Breast epithelium (tissue), 4 donors: Measurements from ENCODE around the gene CDH24. TPM values are rescaled to one million over a fixed set of nuclear protein-coding genes. Genes with fewer than 3 reads are reported as not detected.

ENCODE experiments used
- DNase-seq, 2 donors: peaks; one replicate each; pipeline ENCODE4 v3.0.0-alpha.2; 2019; ENCODE audit warnings: low spot score in 2 of 2
- H3K27ac ChIP-seq, 2 donors: fragments of 200-600 bp; sonication (generic) in 1 of 2; one replicate each; pipeline ENCODE4 v1.5.1; 2016 to 2019; ENCODE audit warnings: mild to moderate bottlenecking in 1 of 2
- H3K27me3 ChIP-seq, 2 donors: fragments of 200-600 bp; sonication (generic) in 1 of 2; one replicate each; pipeline versions ENCODE4 v1.5.1 to v1.6.0; 2017 to 2019; ENCODE audit warnings: control low read depth in 1 of 2, mild to moderate bottlenecking in 1 of 2
- H3K36me3 ChIP-seq: fragments of 200-600 bp; one replicate; pipeline ENCODE4 v1.5.1; 2019
- H3K4me1 ChIP-seq, 2 donors: fragments of 200-600 bp; sonication (generic); one replicate each; pipeline ENCODE4 v1.5.1; 2016 to 2019; ENCODE audit warnings: control low read depth in 1 of 2
- H3K4me3 ChIP-seq, 3 donors: fragments of 200-600 bp; sonication (generic); 1 replicate in 2 of 3; 2 replicates in 1 of 3; pipeline ENCODE4 v1.5.1; 2016 to 2019; ENCODE audit warnings: mild to moderate bottlenecking in 3 of 3, moderate library complexity in 2 of 3
- H3K9me3 ChIP-seq, 2 donors: fragments of 200-600 bp; sonication (generic) in 1 of 2; one replicate each; pipeline ENCODE4 v1.5.1; 2016 to 2019; ENCODE audit warnings: control low read depth in 1 of 2
- POLR2A ChIP-seq: fragments of 450-650 bp; IDR thresholded peaks from one replicate; pipeline ENCODE4 v1.6.1; 2016; ENCODE audit warnings: antibody characterized with exemption, mild to moderate bottlenecking, moderate library complexity
- POLR2AphosphoS5 ChIP-seq, 3 donors: sonication (generic); formaldehyde crosslinking; IDR thresholded peaks; one replicate each; pipeline ENCODE4 v1.6.1; 2017; ENCODE audit warnings: antibody characterized with exemption in 3 of 3
- intact Hi-C: fragments of 100-400 bp; cut with DNase I; formaldehyde crosslinking; loops from one replicate; pipeline ENCODE4 v1.15.1; 2023; ENCODE audit warnings: low total_unique reads
- total RNA-seq, 3 donors: library from RNA; depleted of rRNA; stranded (reverse); fragments of >200 nt; gene quantifications; one replicate each; pipeline ENCODE4 v1.1.0, GENCODE V29; 2016
- TF ChIP-seq, protein P1 (sequence below), 3 donors: fragments of 450-650 bp; IDR thresholded peaks; one replicate each; pipeline ENCODE4 v1.5.1; 2016 to 2017; ENCODE audit warnings: antibody characterized with exemption in 3 of 3, mild to moderate bottlenecking in 3 of 3, moderate library complexity in 3 of 3

Gene CDH24
- total RNA-seq, 3 donors from 2014 or later, result 2.2 to 5.2 (median 3.2) TPM

- H3K4me3 ChIP-seq, result no peak overlapping the region
- H3K36me3 ChIP-seq, result no peaks in the 10 kb centered on the region
- no peaks in the 10 kb centered on the region for H3K4me1 ChIP-seq
- no peak for TF ChIP-seq POLR2AphosphoS5 (IDR thresholded peaks at IDR 0.05)
- TF ChIP-seq, protein P1, sequence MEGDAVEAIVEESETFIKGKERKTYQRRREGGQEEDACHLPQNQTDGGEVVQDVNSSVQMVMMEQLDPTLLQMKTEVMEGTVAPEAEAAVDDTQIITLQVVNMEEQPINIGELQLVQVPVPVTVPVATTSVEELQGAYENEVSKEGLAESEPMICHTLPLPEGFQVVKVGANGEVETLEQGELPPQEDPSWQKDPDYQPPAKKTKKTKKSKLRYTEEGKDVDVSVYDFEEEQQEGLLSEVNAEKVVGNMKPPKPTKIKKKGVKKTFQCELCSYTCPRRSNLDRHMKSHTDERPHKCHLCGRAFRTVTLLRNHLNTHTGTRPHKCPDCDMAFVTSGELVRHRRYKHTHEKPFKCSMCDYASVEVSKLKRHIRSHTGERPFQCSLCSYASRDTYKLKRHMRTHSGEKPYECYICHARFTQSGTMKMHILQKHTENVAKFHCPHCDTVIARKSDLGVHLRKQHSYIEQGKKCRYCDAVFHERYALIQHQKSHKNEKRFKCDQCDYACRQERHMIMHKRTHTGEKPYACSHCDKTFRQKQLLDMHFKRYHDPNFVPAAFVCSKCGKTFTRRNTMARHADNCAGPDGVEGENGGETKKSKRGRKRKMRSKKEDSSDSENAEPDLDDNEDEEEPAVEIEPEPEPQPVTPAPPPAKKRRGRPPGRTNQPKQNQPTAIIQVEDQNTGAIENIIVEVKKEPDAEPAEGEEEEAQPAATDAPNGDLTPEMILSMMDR (IDR thresholded peaks at IDR 0.05), result no peak
- H3K27ac ChIP-seq, result no peak overlapping the region
- intact Hi-C loops, result no loop called here
- no peaks in the 10 kb centered on the region for H3K9me3 ChIP-seq
- H3K27me3 ChIP-seq, result no peaks in the 10 kb centered on the region
- no peak for DNase-seq
Measured at GRCh38 chr14:23104070-23104590, 46.8 kb upstream of the CDH24 start.

- Histone ChIP-seq H3K4me3 (no peak overlapping the region), H3K36me3 (no peaks in the 10 kb centered on the region), H3K27me3 (no peaks in the 10 kb centered on the region), H3K4me1 (no peaks in the 10 kb centered on the region), H3K27ac (no peak overlapping the region), H3K9me3 (no peaks in the 10 kb centered on the region)
- TF ChIP-seq POLR2A (no peak), POLR2AphosphoS5 (IDR thresholded peaks at IDR 0.05) (no peak)
- TF ChIP-seq, protein P1 (IDR thresholded peaks at IDR 0.05), result no peak
- no peak for DNase-seq
- intact Hi-C loops, result no loop called here
Measured at GRCh38 chr14:23103581-23103980, 46.3 kb upstream of the CDH24 start.

- no peaks in the 10 kb centered on the region for H3K27me3 ChIP-seq
- TF ChIP-seq, protein P1 (IDR thresholded peaks at IDR 0.05), result no peak
- no peak for TF ChIP-seq POLR2AphosphoS5 (IDR thresholded peaks at IDR 0.05)
- no peak for TF ChIP-seq POLR2A
- no peaks in the 10 kb centered on the region for H3K4me1 ChIP-seq
- intact Hi-C loops, result no loop called here
- H3K36me3 ChIP-seq, result no peaks in the 10 kb centered on the region
- no peak overlapping the region for H3K27ac ChIP-seq
- no peaks in the 10 kb centered on the region for H3K9me3 ChIP-seq
- H3K4me3 ChIP-seq, result no peak overlapping the region
- no peak for DNase-seq
Measured at GRCh38 chr14:23102801-23103200, 45.5 kb upstream of the CDH24 start.

- intact Hi-C loops, result no loop called here
- TF ChIP-seq POLR2A, result no peak
- TF ChIP-seq, protein P1 (IDR thresholded peaks at IDR 0.05), result no peak
- no peak for TF ChIP-seq POLR2AphosphoS5 (IDR thresholded peaks at IDR 0.05)
- no peak overlapping the region for H3K4me3 ChIP-seq
- H3K27me3 ChIP-seq, result no peaks in the 10 kb centered on the region
- no peak for DNase-seq
- no peaks in the 10 kb centered on the region for H3K9me3 ChIP-seq
- H3K36me3 ChIP-seq, result no peaks in the 10 kb centered on the region
- H3K4me1 ChIP-seq, result no peaks in the 10 kb centered on the region
- H3K27ac ChIP-seq, result no peak overlapping the region
Measured at GRCh38 chr14:23101986-23102625, 44.8 kb upstream of the CDH24 start.

DNA sequence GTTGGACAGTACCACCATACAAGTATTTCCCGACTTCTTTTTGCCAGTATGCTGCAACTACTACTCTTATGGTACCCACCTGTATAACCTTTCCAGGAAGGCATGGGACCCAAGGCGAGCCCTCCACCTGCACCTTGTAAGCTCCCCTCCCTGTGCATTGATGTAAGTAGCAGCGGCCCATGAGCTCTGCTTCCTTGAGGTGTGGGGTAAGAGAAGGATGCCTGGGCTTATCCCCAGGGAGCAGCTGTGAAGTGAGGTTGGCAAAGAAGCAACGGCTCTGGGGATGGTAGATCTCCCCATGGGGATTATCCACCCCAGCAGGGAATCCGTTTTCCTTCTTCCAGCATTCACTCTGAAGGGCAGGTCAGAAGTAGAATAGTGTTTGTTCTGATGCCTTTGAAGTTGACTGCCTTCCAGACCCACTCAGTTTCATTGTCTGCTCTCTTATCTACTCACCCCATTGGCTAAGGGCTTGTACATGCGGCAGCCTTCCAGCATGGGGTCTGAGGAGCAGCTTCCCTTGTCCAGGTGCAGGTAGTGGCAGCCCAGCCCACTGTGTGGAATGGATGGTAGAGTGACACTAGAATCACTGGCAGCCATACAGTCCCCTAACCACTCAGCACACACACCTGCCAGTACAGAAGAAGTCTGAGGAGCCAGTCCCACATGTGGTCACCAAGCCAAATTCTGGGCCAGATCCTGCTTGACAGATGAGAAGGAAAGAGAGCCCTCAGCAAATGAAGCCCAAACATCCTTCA, 44.1 kb upstream of the CDH24 start:
- no peak for DNase-seq

More for the DNA sequence above, 44.1 kb upstream of the CDH24 start:
- Histone ChIP-seq H3K27me3 (no peaks in the 10 kb centered on the region), H3K9me3 (no peaks in the 10 kb centered on the region), H3K36me3 (no peaks in the 10 kb centered on the region), H3K4me3 (no peak overlapping the region), H3K27ac (no peak overlapping the region), H3K4me1 (peaks cover 0 to 3% of the 10 kb centered on the region in 2 donors)
- intact Hi-C loops, result no loop called here
- no peak for TF ChIP-seq POLR2A
- no peak for TF ChIP-seq POLR2AphosphoS5 (IDR thresholded peaks at IDR 0.05)
- TF ChIP-seq, protein P1 (IDR thresholded peaks at IDR 0.05), result no peak
